IMR-90 (cell line): ENCODE measurements around the gene LGI4. TPM values are rescaled to one million over a fixed set of nuclear protein-coding genes. Genes with fewer than 3 reads are reported as not detected.

Source experiments
- ATAC-seq: fragments of 200-7000 bp; cut with Tn5 transposase; 2 replicates; pipeline ENCODE4 v1.9.1; 2020; ENCODE audit warnings: low read depth, mild to moderate bottlenecking, moderate library complexity
- BruUV-seq: library from RNA; stranded (reverse); fragments of 400-500 nt; replicated peaks from 2 replicates; lab custom pipeline; 2021; lab: Mats Ljungman, UMichigan
- CTCF ChIA-PET: fragments of 300-600 bp; formaldehyde crosslinking; extraction: SDS; loops from one replicate; lab custom pipeline; 2021; ENCODE audit warnings: antibody characterized with exemption; lab: Yijun Ruan, JAX
- POLR2A ChIA-PET: fragments of 300-600 bp; sonication (Branson Sonifier 250); formaldehyde crosslinking; loops from one replicate; lab custom pipeline; 2022; ENCODE audit warnings: antibody characterized with exemption; ENCODE audit not compliant: unreplicated experiment; lab: Charles Lee
- DNase-seq: peaks from one replicate; pipeline ENCODE4 v3.0.0; 2013
- H2AFZ ChIP-seq: replicated peaks from 2 replicates; pipeline ENCODE3; 2013; ENCODE audit warnings: low read length, mild to moderate bottlenecking; ENCODE audit not compliant: poor library complexity
- H2AK5ac ChIP-seq: 2 replicates; pipeline ENCODE4 v1.6.1; 2013; ENCODE audit warnings: low read depth, low read length, inconsistent platforms
- H2AK9ac ChIP-seq: replicated peaks from 2 replicates; pipeline ENCODE3; 2013; ENCODE audit warnings: mild to moderate bottlenecking, low read depth, low read length, moderate library complexity; ENCODE audit not compliant: poor library complexity
- H2BK120ac ChIP-seq: 2 replicates; pipeline ENCODE4 v1.6.1; 2013; ENCODE audit warnings: low read depth, low read length, inconsistent platforms
- H2BK15ac ChIP-seq: 3 replicates; pipeline ENCODE4 v1.6.1; 2013; ENCODE audit warnings: low read depth, low read length, inconsistent platforms
- H2BK20ac ChIP-seq: 2 replicates; pipeline ENCODE4 v1.6.1; 2013; ENCODE audit warnings: low read depth, mild to moderate bottlenecking, inconsistent platforms, low read length, moderate library complexity
- H2BK5ac ChIP-seq: 2 replicates; pipeline ENCODE4 v1.6.1; 2013; ENCODE audit warnings: mild to moderate bottlenecking, low read depth, low read length, inconsistent platforms; ENCODE audit not compliant: poor library complexity, severe bottlenecking
- H3K14ac ChIP-seq: replicated peaks from 2 replicates; pipeline ENCODE4 v1.6.1; 2013; ENCODE audit warnings: low read depth, low read length, inconsistent platforms
- H3K18ac ChIP-seq: 2 replicates; pipeline ENCODE4 v1.6.1; 2013; ENCODE audit warnings: low read depth, low read length, control low read depth
- H3K23ac ChIP-seq: 2 replicates; pipeline ENCODE4 v1.6.1; 2013; ENCODE audit warnings: low read depth, low read length, inconsistent platforms
- H3K27ac ChIP-seq: 2 replicates; pipeline ENCODE4 v1.5.1; 2013; ENCODE audit warnings: mild to moderate bottlenecking, control low read depth, low read length; ENCODE audit not compliant: insufficient read depth
- H3K27me3 ChIP-seq: 2 replicates; pipeline ENCODE4 v1.6.1; 2013; ENCODE audit warnings: low read length; ENCODE audit not compliant: control insufficient read depth, insufficient read depth
- H3K36me3 ChIP-seq: 2 replicates; pipeline ENCODE4 v1.6.1; 2013; ENCODE audit warnings: low read length, mixed read lengths; ENCODE audit not compliant: control insufficient read depth, insufficient read depth
- H3K4ac ChIP-seq: 2 replicates; pipeline ENCODE4 v1.6.1; 2013; ENCODE audit warnings: low read depth, low read length, inconsistent platforms
- H3K4me1 ChIP-seq: 2 replicates; pipeline ENCODE4 v1.6.1; 2013; ENCODE audit warnings: low read length, mixed read lengths; ENCODE audit not compliant: control insufficient read depth, insufficient read depth
- H3K4me2 ChIP-seq: 2 replicates; pipeline ENCODE4 v1.6.1; 2013; ENCODE audit warnings: low read depth, mild to moderate bottlenecking, control low read depth, low read length, moderate library complexity
- H3K4me3 ChIP-seq: 2 replicates; pipeline ENCODE4 v1.5.1; 2013; ENCODE audit warnings: low read depth, mild to moderate bottlenecking, control low read depth, low read length, moderate library complexity; ENCODE audit not compliant: insufficient read depth
- H3K56ac ChIP-seq: 2 replicates; pipeline ENCODE4 v1.6.1; 2013; ENCODE audit warnings: low read length, inconsistent platforms; ENCODE audit not compliant: insufficient read depth; ENCODE audit errors: extremely low read depth
- H3K79me1 ChIP-seq, 2 experiments: 2 replicates each; pipeline ENCODE4 v1.6.1; 2013; ENCODE audit warnings: low read length in 2 of 2, inconsistent platforms in 1 of 2, low read depth in 1 of 2
- H3K9ac ChIP-seq: 2 replicates; pipeline ENCODE4 v1.6.1; 2013; ENCODE audit warnings: low read depth, low read length, control low read depth
- H3K9me1 ChIP-seq: 2 replicates; pipeline ENCODE4 v1.6.1; 2013; ENCODE audit warnings: low read length, inconsistent platforms; ENCODE audit not compliant: insufficient read depth
- H3K9me3 ChIP-seq: 2 replicates; pipeline ENCODE4 v1.6.1; 2013; ENCODE audit warnings: low read length; ENCODE audit not compliant: control insufficient read depth, insufficient read depth
- H4K20me1 ChIP-seq: 2 replicates; pipeline ENCODE4 v1.6.1; 2013; ENCODE audit warnings: low read length, inconsistent platforms; ENCODE audit not compliant: insufficient read depth
- H4K5ac ChIP-seq: 2 replicates; pipeline ENCODE4 v1.6.1; 2013; ENCODE audit warnings: mild to moderate bottlenecking, low read depth, low read length, control low read depth
- H4K8ac ChIP-seq, 2 experiments: 2 replicates each; pipeline ENCODE4 v1.6.1; 2013; ENCODE audit warnings: low read depth in 2 of 2, low read length in 2 of 2, control low read depth in 1 of 2, inconsistent platforms in 1 of 2
- H4K91ac ChIP-seq: 2 replicates; pipeline ENCODE4 v1.6.1; 2013; ENCODE audit warnings: low read depth, low read length, inconsistent platforms; ENCODE audit not compliant: insufficient read depth
- BHLHE40 ChIP-seq: fragments of 150-350 bp; IDR thresholded peaks from 2 replicates; pipeline ENCODE4 v1.6.1; 2016; ENCODE audit warnings: mild to moderate bottlenecking, low read depth, low read length
- CEBPB ChIP-seq: IDR thresholded peaks from 2 replicates; pipeline ENCODE4 v1.6.1; 2012; ENCODE audit warnings: low read depth, low read length, improper control_type of control experiment
- CHD1 ChIP-seq: IDR thresholded peaks from 2 replicates; pipeline ENCODE4 v1.6.1; 2012; ENCODE audit warnings: low read depth, low read length, improper control_type of control experiment
- CTCF ChIP-seq: conservative IDR thresholded peaks from 2 replicates; pipeline ENCODE4 v1.5.1; 2012; ENCODE audit warnings: mild to moderate bottlenecking, low read depth, low read length, improper control_type of control experiment
- ELK1 ChIP-seq: fragments of 150-350 bp; IDR thresholded peaks from 2 replicates; pipeline ENCODE4 v1.6.1; 2016; ENCODE audit warnings: low read depth, mild to moderate bottlenecking, low read length, moderate library complexity, borderline replicate concordance
- FOS ChIP-seq: fragments of 150-350 bp; IDR thresholded peaks from 2 replicates; pipeline ENCODE4 v1.6.1; 2016; ENCODE audit warnings: low read depth, low read length
- MAFK ChIP-seq: IDR thresholded peaks from 2 replicates; pipeline ENCODE4 v1.6.1; 2012; ENCODE audit warnings: low read depth, low read length, improper control_type of control experiment
- MAZ ChIP-seq: IDR thresholded peaks from 2 replicates; pipeline ENCODE4 v1.6.1; 2012; ENCODE audit warnings: low read depth, mild to moderate bottlenecking, low read length, improper control_type of control experiment, moderate library complexity, borderline replicate concordance
- MXI1 ChIP-seq: IDR thresholded peaks from 2 replicates; pipeline ENCODE4 v1.6.1; 2012; ENCODE audit warnings: low read depth, mild to moderate bottlenecking, low read length, moderate library complexity, borderline replicate concordance
- NFE2L2 ChIP-seq: fragments of 150-350 bp; IDR thresholded peaks from 2 replicates; pipeline ENCODE4 v1.6.1; 2016; ENCODE audit warnings: low read depth, mild to moderate bottlenecking, low read length
- POLR2A ChIP-seq: IDR thresholded peaks from 2 replicates; pipeline ENCODE4 v1.6.1; 2012; ENCODE audit warnings: mild to moderate bottlenecking, low read depth, low read length
- RCOR1 ChIP-seq: IDR thresholded peaks from 2 replicates; pipeline ENCODE4 v1.6.1; 2012; ENCODE audit warnings: mild to moderate bottlenecking, low read length, improper control_type of control experiment; ENCODE audit not compliant: insufficient replicate concordance
- RFX5 ChIP-seq: IDR thresholded peaks from 2 replicates; pipeline ENCODE4 v1.8.0; 2012; ENCODE audit warnings: low read depth, mild to moderate bottlenecking, low read length, moderate library complexity
- SMC3 ChIP-seq: fragments of 150-350 bp; IDR thresholded peaks from 2 replicates; pipeline ENCODE4 v1.6.1; 2016; ENCODE audit warnings: low read depth, mild to moderate bottlenecking, antibody characterized with exemption, low read length, moderate library complexity
- USF2 ChIP-seq: fragments of 150-350 bp; IDR thresholded peaks from 2 replicates; pipeline ENCODE4 v1.6.1; 2017; ENCODE audit warnings: mild to moderate bottlenecking, antibody characterized with exemption, low read length, low read depth
- WGBS, 2 experiments: methylation state at CpG; one replicate each; pipeline versions ENCODE4 v1.1.5 to v1.1.7; 2013; ENCODE audit warnings: missing lambda C conversion rate in 2 of 2; ENCODE audit not compliant: insufficient read length in 1 of 2; ENCODE audit errors: extremely low coverage in 2 of 2; 5-methylcytosine and 5-hydroxymethylcytosine counted together
- dilution Hi-C: fragments of 300-500 bp; cut with HindIII; formaldehyde crosslinking; loops from one replicate; pipeline ENCODE4 v1.14.3; 2018; ENCODE audit warnings: low sequenced_read_pairs; ENCODE audit not compliant: unreplicated experiment
- in situ Hi-C: fragments of 300-500 bp; cut with MboI; formaldehyde crosslinking; loops from 3 replicates; pipeline ENCODE4 v1.14.3; 2019; ENCODE audit warnings: low sequenced_read_pairs, inconsistent platforms, mixed read lengths
- intact Hi-C: fragments of 100-400 bp; cut with micrococcal nuclease; formaldehyde crosslinking; loops from 2 replicates; pipeline ENCODE4 v1.10.0; 2022
- polyA plus RNA-seq, 3 experiments: library from polyadenylated mRNA; depleted of rRNA; stranded (reverse); fragments of >200 nt; gene quantifications; 2 replicates each; pipeline ENCODE4 v1.2.3, GENCODE V29; 2012; ENCODE audit warnings: low replicate concordance in 1 of 3
- total RNA-seq: library from RNA; depleted of rRNA; stranded (reverse); fragments of >200 nt; gene quantifications from 2 replicates; pipeline ENCODE4 v1.2.3, GENCODE V29; 2012

LGI4 gene
- total and polyA plus RNA-seq, 2 of the 4 experiments (the other 2 are of a cell fraction), result 0.10 TPM; not detected in 1

- ChIA-PET CTCF (interaction anchor here (0.7 to 1.2 kb wide), 5 partner anchors 9 to 71 kb away, joined by 3 to 5 read pairs (median 3); no protein-coding TSS in a partner anchor), POLR2A (no interaction called here)
- no peak within 1 kb of the TSS for H2BK120ac ChIP-seq
- no peak within 1 kb of the TSS for H3K56ac ChIP-seq
- H2AFZ ChIP-seq, result peak within 1 kb of the TSS; percentile 75
- no peak within 1 kb of the TSS for H2BK20ac ChIP-seq
- no peak within 1 kb of the TSS for H3K4ac ChIP-seq
- H3K9me1 ChIP-seq, result no peaks in the 10 kb centered on the region
- H2AK9ac ChIP-seq, result peak within 1 kb of the TSS; percentile 7
- H3K4me2 ChIP-seq, result peak within 1 kb of the TSS; percentile 49; the same call in 1 of the 2 replicates
- in situ Hi-C loops (no loop called here), intact Hi-C loops (no loop called here), dilution Hi-C loops (no loop called here)
- no peaks in the 10 kb centered on the region for H4K20me1 ChIP-seq
- no peak within 1 kb of the TSS for H2BK15ac ChIP-seq
- no TSS peak for BruUV-seq
- no peaks in the 10 kb centered on the region for H3K4me1 ChIP-seq
- no peaks in the 10 kb centered on the region for H3K9me3 ChIP-seq
- H4K8ac ChIP-seq, result no peak within 1 kb of the TSS
- H2AK5ac ChIP-seq, result no peak within 1 kb of the TSS
- no peak within 1 kb of the TSS for H3K23ac ChIP-seq
- H3K4me3 ChIP-seq, result peak within 1 kb of the TSS; percentile 1; the same call in 1 of the 2 replicates
- peaks cover 26% of the 10 kb centered on the region for H3K27me3 ChIP-seq
- no peaks in the 10 kb centered on the region for H3K79me1 ChIP-seq
- no CpG with 5 or more reads among the region's 14 CpGs for WGBS, 2 experiments
- H4K91ac ChIP-seq, result no peak within 1 kb of the TSS
- DNase-seq, result no peak
- ATAC-seq, result no peak
- H3K36me3 ChIP-seq, result no peaks in the 10 kb centered on the region
- H3K9ac ChIP-seq, result no peak within 1 kb of the TSS
- H3K18ac ChIP-seq, result no peak within 1 kb of the TSS
- H3K14ac ChIP-seq, result no peak within 1 kb of the TSS
- no peak within 1 kb of the TSS for H2BK5ac ChIP-seq
- no peak within 1 kb of the TSS for H4K5ac ChIP-seq
- H3K27ac ChIP-seq, result no peak within 1 kb of the TSS
- TF ChIP-seq BHLHE40, result no peak
- TF ChIP-seq ELK1, result no peak
- TF ChIP-seq RFX5, result no peak
- TF ChIP-seq MAZ, result no peak
- TF ChIP-seq USF2, result no peak
- TF ChIP-seq CHD1, result no peak
- TF ChIP-seq SMC3, result no peak
- TF ChIP-seq FOS, result no peak
- no peak for TF ChIP-seq MXI1
- no peak for TF ChIP-seq MAFK
- no peak for TF ChIP-seq POLR2A
- no peak for TF ChIP-seq NFE2L2
- no peak for TF ChIP-seq CTCF
- no peak for TF ChIP-seq CEBPB
- no peak for TF ChIP-seq RCOR1
Measured at GRCh38 chr19:35115177-35115951, 19.5 kb downstream of the LGI4 start, which contains the start of gene FXYD3. Gene FXYD3 (plus strand): TSS chr19:35115823. CDS start chr19:35119377, 3,554 bp downstream.
